T-cell (primary cell): Measurements from ENCODE around the gene MYLK2. TPM values are rescaled to one million over a fixed set of nuclear protein-coding genes. Genes with fewer than 3 reads are reported as not detected.
A peak's percentile ranks its signal among the peaks of the same experiment; 100 is the strongest.

Source experiments
- ATAC-seq, 4 experiments: fragments of 200-7000 bp in 3 of 4; fragments of 150-1000 bp in 1 of 4; cut with Tn5 transposase; replicated peaks in 1 of 4; 1 replicate in 3 of 4; 2 replicates in 1 of 4; pipeline ENCODE4 v1.10.0; 2021; ENCODE audit warnings: moderate library complexity in 3 of 4, mild to moderate bottlenecking in 2 of 4, moderate number of reproducible peaks in 1 of 4
- CTCF ChIA-PET, 2 donors: fragments of 300-600 bp; sonication (Branson Sonifier 250); formaldehyde crosslinking; loops; one replicate each; lab custom pipeline; 2022; ENCODE audit warnings: antibody characterized with exemption in 2 of 2; lab: Charles Lee
- POLR2A ChIA-PET, 2 donors: fragments of 300-600 bp; sonication (Branson Sonifier 250); formaldehyde crosslinking; loops; one replicate each; lab custom pipeline; 2022; ENCODE audit warnings: antibody characterized with exemption in 2 of 2; lab: Charles Lee
- DNase-seq, 35 experiments: peaks; one replicate each; pipeline versions ENCODE4 v3.0.0 to v3.0.0-alpha.2; 2013 to 2023
- H3K27ac ChIP-seq: one replicate; pipeline ENCODE4 v1.5.1; 2013; ENCODE audit warnings: low read length
- H3K27me3 ChIP-seq, 2 experiments: replicated peaks in 1 of 2; 1 replicate in 1 of 2; 2 replicates in 1 of 2; pipeline versions ENCODE4 v1.6.1 to v1.7.0; 2013; ENCODE audit warnings: low read length in 1 of 2, mixed read lengths in 1 of 2; ENCODE audit not compliant: control insufficient read depth in 2 of 2, insufficient read depth in 2 of 2; ENCODE audit errors: extremely low read depth in 1 of 2
- H3K36me3 ChIP-seq, 2 donors: 1 replicate in 1 of 2; 2 replicates in 1 of 2; pipeline versions ENCODE4 v1.6.1 to v1.7.0; 2013; ENCODE audit warnings: low read length in 1 of 2; ENCODE audit not compliant: control insufficient read depth in 2 of 2, insufficient read depth in 1 of 2; ENCODE audit errors: extremely low read depth in 1 of 2
- H3K4me1 ChIP-seq, 2 experiments: 1 replicate in 1 of 2; 2 replicates in 1 of 2; pipeline versions ENCODE4 v1.6.1 to v1.7.0; 2013; ENCODE audit warnings: low read length in 2 of 2, mixed read lengths in 1 of 2; ENCODE audit not compliant: insufficient read depth in 2 of 2, control insufficient read depth in 1 of 2; ENCODE audit errors: extremely low read depth in 1 of 2
- H3K4me3 ChIP-seq, 2 donors: 1 replicate in 1 of 2; 2 replicates in 1 of 2; pipeline versions ENCODE4 v1.5.1 to v1.7.0; 2013; ENCODE audit warnings: mild to moderate bottlenecking in 2 of 2, low read length in 1 of 2, moderate library complexity in 1 of 2; ENCODE audit not compliant: control insufficient read depth in 1 of 2; ENCODE audit errors: extremely low read depth in 1 of 2
- H3K9me3 ChIP-seq: 2 replicates; pipeline ENCODE4 v1.7.0; 2013
- H3K27ac Mint-ChIP-seq, 2 donors: one replicate each; pipeline ENCODE4 v1.8.0; 2020 to 2021; ENCODE audit warnings: mild to moderate bottlenecking in 2 of 2, mixed read lengths in 2 of 2
- H3K27me3 Mint-ChIP-seq, 2 donors: one replicate each; pipeline ENCODE4 v1.8.0; 2021 to 2022; ENCODE audit warnings: mixed read lengths in 2 of 2
- H3K36me3 Mint-ChIP-seq: one replicate; pipeline ENCODE4 v1.8.0; 2021; ENCODE audit warnings: mixed read lengths
- H3K4me1 Mint-ChIP-seq, 3 donors: one replicate each; pipeline ENCODE4 v1.8.0; 2020 to 2022; ENCODE audit warnings: mixed read lengths in 3 of 3, mild to moderate bottlenecking in 1 of 3
- H3K4me3 Mint-ChIP-seq, 3 donors: one replicate each; pipeline ENCODE4 v1.8.0; 2020 to 2022; ENCODE audit warnings: mild to moderate bottlenecking in 3 of 3, mixed read lengths in 3 of 3, moderate library complexity in 3 of 3
- H3K9me3 Mint-ChIP-seq, 3 donors: one replicate each; pipeline ENCODE4 v1.8.0; 2020 to 2022; ENCODE audit warnings: mixed read lengths in 3 of 3
- WGBS: methylation state at CpG from one replicate; pipeline ENCODE4 v1.1.5; 2013; ENCODE audit warnings: missing lambda C conversion rate; ENCODE audit not compliant: insufficient coverage; 5-methylcytosine and 5-hydroxymethylcytosine counted together
- total RNA-seq, 35 experiments: library from RNA in 6 of 35; stranded (reverse) in 6 of 35; fragments of 120-200 nt in 1 of 35; gene quantifications; one replicate each; pipeline versions ENCODE4 v1.2.1 to v1.2.4 and lab custom pipeline; 2013 to 2026

Gene MYLK2
- total RNA-seq, 5 donors from 2014 or later (not counting 1 experiment from before 2014, with no cell fraction given): not detected

GRCh38 chr20:31835977-31836852 is 17.1 kb downstream of the MYLK2 start:
- DNase-seq: peak in 14 of 35 experiments; percentile 1 to 49 (median 15)
- Mint-ChIP-seq H3K36me3 (no peaks in the 10 kb centered on the region), H3K9me3 (no peaks in the 10 kb centered on the region), H3K4me1 (peaks cover 0 to 11% (median 5%) of the 10 kb centered on the region in 3 donors), H3K27me3 (no peaks in the 10 kb centered on the region), H3K4me3 (no peak overlapping the region), H3K27ac (peak overlapping the region in 1 of 2 donors; percentile 27)
- Histone ChIP-seq H3K27ac (no peak overlapping the region), H3K4me3 (no peak overlapping the region), H3K9me3 (no peaks in the 10 kb centered on the region), H3K4me1 (peaks cover 0 to 14% of the 10 kb centered on the region in 2 experiments), H3K27me3 (peaks cover 0 to 21% of the 10 kb centered on the region in 2 experiments), H3K36me3 (no peaks in the 10 kb centered on the region)
- CTCF ChIA-PET: interaction anchor here in 1 of 2 donors (1.1 kb wide), 1 partner anchor 16 kb away, joined by 4 read pairs; no protein-coding TSS in a partner anchor
- ATAC-seq: peak in 3 of 4 experiments; percentile 22 to 65 (median 29)
- POLR2A ChIA-PET: interaction anchor here in 1 of 2 donors (0.5 kb wide), 1 partner anchor 117 kb away, joined by 4 read pairs; no protein-coding TSS in a partner anchor
- WGBS: 25% methylated on average over 7 of the region's 14 CpGs

- H3K27ac Mint-ChIP-seq: no peak overlapping the region
- POLR2A ChIA-PET: no interaction called here
- H3K36me3 Mint-ChIP-seq: no peaks in the 10 kb centered on the region
- no peak for ATAC-seq
- Histone ChIP-seq H3K36me3 (no peaks in the 10 kb centered on the region), H3K27ac (no peak overlapping the region), H3K27me3 (peaks cover 0 to 19% of the 10 kb centered on the region in 2 experiments), H3K9me3 (no peaks in the 10 kb centered on the region), H3K4me1 (peaks cover 0 to 14% of the 10 kb centered on the region in 2 experiments), H3K4me3 (no peak overlapping the region)
- 91% methylated on average over 3 of the region's 5 CpGs for WGBS
- peaks cover 0 to 11% (median 5%) of the 10 kb centered on the region in 3 donors for H3K4me1 Mint-ChIP-seq
- no peak overlapping the region for H3K4me3 Mint-ChIP-seq
- no peaks in the 10 kb centered on the region for H3K27me3 Mint-ChIP-seq
- CTCF ChIA-PET: interaction anchor here in 1 of 2 donors (1.1 kb wide), 1 partner anchor 15 kb away, joined by 4 read pairs; no protein-coding TSS in a partner anchor
- H3K9me3 Mint-ChIP-seq: no peaks in the 10 kb centered on the region
- no peak for DNase-seq
These were observed 17.9 kb downstream of the MYLK2 start for GRCh38 chr20:31836853-31837608.

- no peaks in the 10 kb centered on the region for H3K27me3 Mint-ChIP-seq
- ChIA-PET POLR2A (no interaction called here), CTCF (interaction anchor here in 1 of 2 donors (0.9 kb wide), 1 partner anchor 76 kb away, joined by 3 read pairs; no protein-coding TSS in a partner anchor)
- DNase-seq: no peak
- WGBS: 91% methylated on average over 2 of the region's 3 CpGs
- no peak overlapping the region for H3K4me3 Mint-ChIP-seq
- no peaks in the 10 kb centered on the region for H3K9me3 Mint-ChIP-seq
- Histone ChIP-seq H3K27me3 (peaks cover 0 to 19% of the 10 kb centered on the region in 2 experiments), H3K4me1 (peaks cover 0 to 14% of the 10 kb centered on the region in 2 experiments), H3K27ac (no peak overlapping the region), H3K4me3 (no peak overlapping the region), H3K9me3 (no peaks in the 10 kb centered on the region), H3K36me3 (no peaks in the 10 kb centered on the region)
- no peak overlapping the region for H3K27ac Mint-ChIP-seq
- peaks cover 0 to 11% (median 5%) of the 10 kb centered on the region in 3 donors for H3K4me1 Mint-ChIP-seq
- H3K36me3 Mint-ChIP-seq: no peaks in the 10 kb centered on the region
- ATAC-seq: no peak
These were observed 18.8 kb downstream of the MYLK2 start for GRCh38 chr20:31837896-31838397.

GRCh38 chr20:31838646-31839292 is 19.6 kb downstream of the MYLK2 start:
- H3K27me3 Mint-ChIP-seq: no peaks in the 10 kb centered on the region
- ATAC-seq: no peak
- H3K36me3 Mint-ChIP-seq: no peaks in the 10 kb centered on the region
- H3K27ac Mint-ChIP-seq: no peak overlapping the region
- Histone ChIP-seq H3K27me3 (peaks cover 0 to 11% of the 10 kb centered on the region in 2 experiments), H3K4me1 (peaks cover 0 to 14% of the 10 kb centered on the region in 2 experiments), H3K36me3 (no peaks in the 10 kb centered on the region), H3K27ac (no peak overlapping the region), H3K9me3 (no peaks in the 10 kb centered on the region), H3K4me3 (no peak overlapping the region)
- no peak for DNase-seq
- H3K4me3 Mint-ChIP-seq: no peak overlapping the region
- H3K9me3 Mint-ChIP-seq: no peaks in the 10 kb centered on the region
- ChIA-PET POLR2A (no interaction called here), CTCF (interaction anchor here in 1 of 2 donors (0.9 to 1.2 kb wide), 2 partner anchors 15 to 75 kb away, joined by 3 read pairs; no protein-coding TSS in a partner anchor)
- 69% methylated on average over 3 of the region's 9 CpGs for WGBS
- peaks cover 0 to 11% (median 5%) of the 10 kb centered on the region in 3 donors for H3K4me1 Mint-ChIP-seq

- Histone ChIP-seq H3K27me3 (peaks cover 0 to 8% of the 10 kb centered on the region in 2 experiments), H3K27ac (no peak overlapping the region), H3K36me3 (no peaks in the 10 kb centered on the region), H3K4me3 (no peak overlapping the region), H3K4me1 (peaks cover 0 to 14% of the 10 kb centered on the region in 2 experiments), H3K9me3 (no peaks in the 10 kb centered on the region)
- 100% methylated on average over 1 of the region's 5 CpGs for whole genome bisulfite sequencing
- ChIA-PET POLR2A (interaction anchor here in 1 of 2 donors (0.5 kb wide), 1 partner anchor 993 kb away, joined by 9 read pairs; no protein-coding TSS in a partner anchor), CTCF (no interaction called here)
- Mint-ChIP-seq H3K27ac (no peak overlapping the region), H3K27me3 (no peaks in the 10 kb centered on the region), H3K9me3 (no peaks in the 10 kb centered on the region), H3K4me1 (peaks cover 0 to 10% (median 5%) of the 10 kb centered on the region in 3 donors), H3K36me3 (no peaks in the 10 kb centered on the region), H3K4me3 (no peak overlapping the region)
- no peak for DNase-seq
- no peak for ATAC-seq
These were observed 20.8 kb downstream of the MYLK2 start for GRCh38 chr20:31839782-31840487.
